ENCODE measurements around the gene ATP5PD.

ATP5PD gene

GRCh38 chr17:75046407-75047289, at the start of gene ATP5PD, which contains the start of gene KCTD2:
Gene ATP5PD, minus strand, starts transcription at chr17:75046969. Its CDS starts 4,319 bp downstream, at chr17:75042650.
Gene KCTD2, plus strand, starts transcription at chr17:75047225. Its CDS starts 26 bp downstream, at chr17:75047251.
- DNase-seq, result peak; percentile 98

DNA sequence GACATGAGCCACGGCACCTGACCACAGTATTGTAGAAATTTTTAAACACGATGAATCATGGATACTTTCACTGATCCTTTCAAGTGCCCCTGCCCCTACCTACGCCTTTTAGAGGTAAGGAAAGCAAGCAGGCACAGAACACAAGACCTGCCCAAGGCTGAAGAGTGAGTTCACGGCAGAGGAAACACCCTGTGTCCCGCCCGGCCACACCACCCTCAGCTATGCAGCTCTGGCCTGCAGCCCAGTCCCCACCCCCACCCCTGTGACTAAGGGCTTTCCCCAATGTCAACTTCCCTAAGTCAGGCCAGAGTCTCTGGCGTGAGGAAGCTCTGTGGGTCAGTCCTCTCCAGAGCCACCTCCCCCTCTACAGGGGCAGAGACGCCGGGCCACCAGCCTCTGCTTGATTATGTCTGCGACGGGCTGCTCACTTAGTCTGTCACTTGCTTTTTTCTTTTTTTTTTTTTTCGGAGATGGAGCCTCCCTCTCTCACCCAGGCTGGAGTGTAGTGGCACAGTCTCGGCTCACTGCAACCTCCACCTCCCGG, 49.4 kb upstream of the ATP5PD start:
- DNase-seq, result no peak

GRCh38 chr17:75094871-75095399, 48.2 kb upstream of the ATP5PD start:
- DNase-seq, result no peak

GRCh38 chr17:75093548-75094158, 46.9 kb upstream of the ATP5PD start:
- DNase-seq, result no peak

DNA sequence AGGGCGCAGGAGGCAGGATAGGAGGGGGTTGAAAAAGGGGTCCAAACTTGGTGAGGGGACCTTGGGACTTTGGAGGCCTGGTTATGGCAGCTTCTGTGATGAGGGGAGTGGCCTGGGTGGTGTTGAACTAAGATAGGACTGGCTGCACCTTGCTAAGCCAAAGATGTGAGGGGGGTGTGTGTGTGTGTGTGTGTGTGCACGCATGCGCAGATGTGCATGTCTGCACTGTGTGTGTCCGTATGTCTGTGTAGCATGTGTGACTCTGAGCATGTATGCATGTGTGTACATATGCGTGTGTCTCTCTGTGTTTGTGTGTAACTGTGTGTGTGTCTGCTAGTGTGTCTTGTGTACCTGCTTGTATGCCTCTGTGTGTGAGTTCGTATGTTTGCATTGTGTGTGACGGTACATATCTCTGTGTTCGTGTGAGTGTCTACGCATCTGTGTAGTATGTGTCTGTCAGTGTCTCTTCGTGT, 45.1 kb upstream of the ATP5PD start:
- DNase-seq, result no peak

DNA sequence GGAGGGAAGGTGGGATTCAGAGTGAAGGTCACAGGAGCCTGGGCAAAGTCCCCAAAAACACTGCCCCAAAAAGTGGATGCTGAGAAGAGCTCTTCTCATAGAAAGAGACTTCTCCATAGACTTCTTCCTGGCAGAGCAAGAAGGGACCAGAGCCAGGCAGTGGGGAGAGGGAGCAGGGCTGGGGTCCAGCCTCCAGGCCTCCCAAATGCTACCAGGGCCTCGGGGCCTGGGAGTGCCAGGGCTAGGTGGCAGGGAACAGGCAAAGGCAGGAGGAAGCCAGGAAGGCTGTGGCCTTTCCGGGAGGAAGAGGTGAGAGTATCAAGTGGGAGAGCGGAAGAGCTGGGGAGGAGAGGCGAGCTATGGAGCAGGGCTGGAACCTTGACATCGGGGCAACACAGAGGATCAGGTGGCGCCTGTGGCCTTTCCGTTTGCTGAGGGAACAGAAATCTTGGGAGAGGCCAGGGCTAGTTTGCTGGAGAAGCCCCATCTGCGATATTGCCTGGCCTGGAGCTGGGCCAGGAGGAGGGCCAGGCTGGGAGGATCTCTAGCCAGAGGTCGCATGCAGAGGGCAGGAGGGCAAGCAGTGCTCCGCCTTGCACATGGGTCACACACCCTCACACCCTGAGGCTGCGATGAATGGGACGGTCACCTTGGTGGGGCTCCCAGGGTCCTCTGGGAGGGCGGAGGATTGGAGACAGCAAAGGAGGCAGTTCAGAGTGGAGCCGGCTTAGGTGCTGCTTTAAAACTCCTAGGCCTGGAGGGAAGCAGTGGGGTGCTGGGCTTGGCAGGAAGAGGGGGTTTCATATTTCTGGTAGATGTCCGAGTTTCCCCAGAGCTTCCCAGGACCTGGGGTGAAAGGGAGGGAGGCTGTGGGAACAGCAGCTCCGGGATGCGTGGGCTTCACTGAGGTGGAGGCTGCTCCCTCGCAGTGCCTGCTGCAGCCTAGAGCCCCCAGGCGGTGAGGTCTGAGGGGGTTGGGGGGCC, 44.4 kb upstream of the ATP5PD start:
- no peak for DNase-seq

- DNase-seq, result no peak
Measured at GRCh38 chr17:75088465-75089417, 42.0 kb upstream of the ATP5PD start.

- DNase-seq, result peak; percentile 79
Measured at GRCh38 chr17:75087558-75088453, 41.0 kb upstream of the ATP5PD start, which contains the start of gene SLC16A5. Gene SLC16A5, plus strand, starts transcription at chr17:75087954. Its CDS starts 5,683 bp downstream, at chr17:75093637.

DNA sequence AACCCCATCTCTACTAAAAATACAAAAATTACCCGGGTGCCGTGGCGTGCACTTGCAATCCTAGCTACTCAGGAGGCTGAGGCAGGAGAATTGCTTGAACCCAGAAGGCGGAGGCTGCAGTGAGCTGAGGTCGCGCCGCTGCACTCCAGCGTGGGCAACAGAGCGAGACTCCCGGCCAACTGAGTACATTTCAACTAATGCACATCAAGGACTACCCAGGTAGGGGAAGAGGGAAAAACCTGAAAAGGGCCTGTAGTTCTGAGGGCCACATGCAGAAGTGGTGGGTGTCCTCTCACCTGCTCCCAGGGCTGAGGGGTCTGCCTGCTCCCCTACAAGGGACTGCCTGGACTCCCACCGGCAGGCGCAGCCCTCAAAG, 40.4 kb upstream of the ATP5PD start:
- DNase-seq, result no peak

DNA sequence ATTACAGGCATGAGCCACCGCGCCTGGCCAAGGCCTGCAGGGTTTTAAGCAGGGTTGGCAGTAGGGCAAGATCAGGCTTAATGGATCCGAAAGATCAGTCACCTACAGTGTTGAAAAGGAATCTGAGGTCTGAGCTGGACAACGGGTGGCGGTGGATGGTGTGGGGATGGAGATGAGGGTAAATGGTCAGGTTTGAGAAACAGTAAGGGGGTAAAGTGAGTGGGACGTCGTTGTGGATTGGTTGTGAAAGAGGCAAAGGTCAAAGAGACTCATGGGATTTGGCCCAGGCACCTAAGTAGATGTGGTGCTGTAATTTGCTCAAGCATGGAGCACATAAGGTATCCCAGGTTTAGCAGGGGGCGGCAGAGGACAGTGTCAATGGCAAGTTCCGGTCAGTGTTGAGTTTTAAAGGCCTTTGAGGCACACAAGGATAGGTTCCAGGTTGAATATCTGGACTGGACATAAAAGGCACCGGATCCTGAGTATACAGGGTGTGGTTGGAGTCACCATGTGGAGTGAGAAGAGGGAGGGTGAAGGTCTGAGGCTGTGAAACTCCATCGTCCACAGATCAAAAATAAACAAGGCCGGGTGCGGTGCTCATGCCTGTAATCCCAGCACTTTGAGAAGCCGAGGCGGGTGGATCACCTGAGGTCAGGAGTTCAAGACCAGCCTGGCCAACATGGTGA, 39.9 kb upstream of the ATP5PD start:
- DNase-seq, result no peak

- no peak for DNase-seq
Measured at GRCh38 chr17:75084039-75084660, 37.4 kb upstream of the ATP5PD start.

DNA sequence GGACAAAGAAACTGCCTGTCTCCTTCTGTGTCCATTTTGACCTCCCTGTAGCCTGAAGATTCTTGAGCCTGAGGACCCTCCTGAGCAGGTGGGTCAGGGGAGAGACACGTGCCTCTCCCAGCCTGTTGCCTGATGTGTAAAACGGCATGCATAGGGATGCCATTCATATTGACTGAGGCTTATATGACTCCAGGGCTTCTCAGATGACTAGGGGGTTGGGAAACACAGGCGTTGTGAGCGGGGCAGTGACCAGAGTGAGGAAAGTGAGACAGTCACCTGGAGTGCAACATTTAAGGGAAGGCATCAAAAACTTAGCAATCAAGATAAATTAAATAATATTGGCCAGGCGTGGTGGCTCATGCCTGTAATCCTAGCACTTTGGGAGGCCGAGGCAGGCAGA, 35.9 kb upstream of the ATP5PD start:
- no peak for DNase-seq

- no peak for DNase-seq
Measured at GRCh38 chr17:75081611-75082540, 35.1 kb upstream of the ATP5PD start.

DNA sequence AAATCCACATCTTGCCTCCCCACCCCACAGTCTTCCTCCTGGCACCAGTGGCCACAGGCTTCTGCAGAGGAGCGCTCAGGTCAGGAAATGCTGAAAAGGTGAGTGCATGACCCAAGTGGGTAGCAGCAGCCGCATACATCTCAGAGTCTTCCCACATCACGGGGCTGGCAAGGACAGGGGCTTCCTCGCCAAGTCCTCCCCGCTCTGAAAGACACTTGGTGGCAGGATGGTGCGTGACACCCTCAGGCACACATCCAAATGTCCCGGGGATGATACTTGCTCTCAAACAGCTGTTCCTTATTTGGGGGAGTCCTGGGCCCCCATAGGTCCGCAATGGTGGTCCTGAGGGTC, 32.2 kb upstream of the ATP5PD start:
- no peak for DNase-seq

DNA sequence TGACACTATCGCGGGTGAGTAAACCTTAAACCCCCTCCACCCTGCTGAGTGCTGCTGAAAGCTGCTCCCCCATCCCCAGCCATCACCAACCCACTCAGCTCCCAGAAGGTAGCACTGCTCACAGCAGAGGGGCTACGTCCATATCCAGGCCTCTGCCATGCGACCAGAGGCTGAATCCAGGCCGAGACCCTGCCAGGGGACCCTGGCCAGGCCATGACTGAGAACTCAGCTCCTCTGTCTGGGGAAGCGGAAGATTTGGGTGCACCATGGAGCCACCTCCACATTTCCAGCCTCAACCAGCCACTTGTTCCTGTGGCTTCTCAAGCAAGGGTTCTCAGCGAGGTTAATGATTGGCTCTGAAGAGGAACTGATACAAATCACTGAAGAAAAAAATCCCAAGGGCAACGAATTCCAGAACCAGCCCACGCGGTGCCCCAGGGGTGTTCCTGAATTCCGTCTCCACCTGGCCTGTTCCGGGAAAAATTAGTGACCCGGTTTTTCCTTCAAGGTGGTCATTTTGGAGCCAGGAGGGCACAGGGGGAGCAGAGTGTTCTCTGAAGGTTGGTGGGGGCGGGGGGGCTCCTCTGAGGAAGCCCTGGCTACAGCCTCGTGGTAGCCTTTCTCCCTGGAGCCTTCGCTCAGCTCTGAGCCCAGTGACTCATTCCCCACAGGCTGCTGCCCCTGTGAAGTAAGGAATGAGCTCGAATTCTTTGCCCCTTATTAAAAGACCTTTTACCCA, 31.7 kb upstream of the ATP5PD start:
- DNase-seq, result no peak

DNA sequence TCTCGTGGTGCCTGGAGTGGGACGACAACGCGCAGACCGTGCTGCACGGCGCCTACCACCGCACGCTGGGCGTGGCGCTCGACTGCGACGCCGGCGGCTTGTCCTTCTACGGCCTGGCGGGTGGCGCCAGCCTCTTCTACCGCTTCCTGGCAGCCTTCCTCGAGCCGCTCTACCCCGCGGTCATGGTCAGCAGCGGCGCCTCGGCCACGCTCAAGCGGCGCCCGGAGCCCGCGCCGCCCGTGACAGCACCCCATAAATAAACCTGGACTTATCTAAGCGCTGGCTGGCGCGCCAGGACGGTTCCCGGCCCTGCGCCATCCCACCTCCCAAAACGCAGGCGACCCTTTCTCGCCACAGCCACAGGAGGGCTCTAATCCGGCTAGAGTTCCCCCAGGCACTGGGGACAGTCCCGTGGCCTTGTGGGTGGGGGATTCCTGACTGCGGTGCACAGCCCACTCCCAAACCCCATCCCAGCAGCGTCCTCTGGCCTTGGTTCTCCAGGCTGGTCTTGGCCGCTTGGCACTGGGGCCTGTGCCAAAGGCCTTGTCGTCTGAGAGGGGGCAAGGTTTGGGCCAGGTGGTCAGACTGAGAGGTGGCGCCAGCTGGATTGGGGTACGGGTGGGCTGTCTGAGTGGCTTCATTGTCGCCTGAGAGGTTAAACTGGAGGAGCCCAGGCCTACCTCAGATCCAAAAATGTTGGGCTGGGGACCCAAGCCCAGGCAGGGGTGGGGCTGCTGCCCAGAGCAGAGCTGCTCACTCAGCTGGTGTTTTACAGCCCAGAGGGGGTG, 30.9 kb upstream of the ATP5PD start:
- peak; percentile 81 for DNase-seq

Data from activated effector memory CD4-positive, alpha-beta T cell treated with anti-CD3 and anti-CD28 coated beads, Interleukin-2, amount 50 U/mL, for 16 hours (primary cell).